A549 (cell line): Measurements from ENCODE around the gene TFF2. TPM values are rescaled to one million over a fixed set of nuclear protein-coding genes. Genes with fewer than 3 reads are reported as not detected.

Experiments
- ATAC-seq, 2 experiments: fragments of 200-7000 bp in 1 of 2; fragments of >200 bp in 1 of 2; cut with Nextera tagmentation in 1 of 2; cut with Tn5 transposase in 1 of 2; 3 replicates each; pipeline versions ENCODE4 v1.8.0 to v1.9.1; 2018 to 2020; ENCODE audit warnings: mild to moderate bottlenecking in 1 of 2, moderate library complexity in 1 of 2
- CTCF ChIA-PET: fragments of 300-600 bp; sonication (Branson Sonifier 250); formaldehyde crosslinking; extraction: SDS; loops from one replicate; lab custom pipeline; 2021; ENCODE audit warnings: antibody characterized with exemption, inconsistent platforms; lab: Yijun Ruan, JAX
- POLR2A ChIA-PET: fragments of 350-600 bp; formaldehyde crosslinking; extraction: SDS; loops from one replicate; lab custom pipeline; 2021; ENCODE audit warnings: antibody characterized with exemption, inconsistent platforms; lab: Yijun Ruan, JAX
- DNase-seq, 2 experiments: peaks; one replicate each; pipeline versions ENCODE4 v3.0.0 to v3.0.0-alpha.2; 2011 to 2016; ENCODE audit warnings: low read depth in 1 of 2, low spot score in 1 of 2
- FAIRE-seq: peaks from 2 replicates; lab custom pipeline; 2011; peaks lifted over from hg19 to GRCh38; lab: Jason Lieb, UNC
- H3K27ac ChIP-seq, 2 experiments: fragments of >200 bp; sonication (Bioruptor Twin); formaldehyde crosslinking; 3 replicates each; pipeline ENCODE4 v1.5.1; 2016 to 2017
- H3K4me1 ChIP-seq: fragments of >200 bp; sonication (Bioruptor Twin); formaldehyde crosslinking; 3 replicates; pipeline ENCODE4 v1.6.1; 2016
- H3K4me2 ChIP-seq: fragments of >200 bp; sonication (Bioruptor Twin); formaldehyde crosslinking; 3 replicates; pipeline ENCODE4 v1.6.1; 2016
- H3K4me3 ChIP-seq: fragments of >200 bp; sonication (Bioruptor Twin); formaldehyde crosslinking; 3 replicates; pipeline ENCODE4 v1.5.1; 2016
- H3K9me3 ChIP-seq: fragments of >200 bp; sonication (Bioruptor Twin); formaldehyde crosslinking; 3 replicates; pipeline ENCODE4 v1.6.1; 2016
- ATOH8 ChIP-seq: fragments of 250-450 bp; sonication (Bioruptor Pico); IDR thresholded peaks from 2 replicates; pipeline ENCODE4 v1.5.0; 2020; ENCODE audit warnings: low read depth, mild to moderate bottlenecking, moderate library complexity
- CBX2 ChIP-seq: fragments of 200-600 bp; sonication (generic); IDR thresholded peaks from 2 replicates; pipeline ENCODE4 v1.6.1; 2016; ENCODE audit warnings: low read depth, mild to moderate bottlenecking, borderline replicate concordance
- CHD4 ChIP-seq: fragments of 200-600 bp; sonication (generic); IDR thresholded peaks from 2 replicates; pipeline ENCODE4 v1.6.1; 2016; ENCODE audit warnings: antibody characterized with exemption, mild to moderate bottlenecking, borderline replicate concordance
- EHF ChIP-seq: fragments of 250-450 bp; sonication (Bioruptor Pico); IDR thresholded peaks from 2 replicates; pipeline ENCODE4 v1.5.0; 2020; ENCODE audit warnings: mild to moderate bottlenecking
- EHMT2 ChIP-seq: fragments of 200-600 bp; sonication (generic); IDR thresholded peaks from 2 replicates; pipeline ENCODE4 v1.6.1; 2016; ENCODE audit warnings: antibody characterized with exemption, low read depth, mild to moderate bottlenecking, moderate library complexity
- GATA3 ChIP-seq: IDR thresholded peaks from 2 replicates; pipeline ENCODE4 v1.6.1; 2012; ENCODE audit warnings: borderline replicate concordance
- HDAC2 ChIP-seq: fragments of 200-600 bp; sonication (generic); IDR thresholded peaks from 2 replicates; pipeline ENCODE4 v1.6.1; 2016
- HMGXB4 ChIP-seq: fragments of 250-450 bp; sonication (Bioruptor Pico); IDR thresholded peaks from 2 replicates; pipeline ENCODE4 v1.5.0; 2021; ENCODE audit warnings: mild to moderate bottlenecking, moderate library complexity, borderline replicate concordance
- HOXB13 ChIP-seq: fragments of 250-450 bp; sonication (Bioruptor Pico); IDR thresholded peaks from 2 replicates; pipeline ENCODE4 v1.5.0; 2020; ENCODE audit warnings: low read depth, mild to moderate bottlenecking, moderate library complexity
- JUN ChIP-seq, 2 experiments: fragments of >200 bp; sonication (Bioruptor Twin); formaldehyde crosslinking; IDR thresholded peaks; 2 replicates in 1 of 2; 3 replicates in 1 of 2; pipeline ENCODE4 v1.6.1; 2016 to 2017
- MAX ChIP-seq: IDR thresholded peaks from 2 replicates; pipeline ENCODE4 v1.6.1; 2012
- MAZ ChIP-seq: fragments of 150-350 bp; IDR thresholded peaks from 2 replicates; pipeline ENCODE4 v1.6.1; 2014; ENCODE audit warnings: antibody characterized with exemption, low read depth, low read length, borderline replicate concordance
- MYC ChIP-seq: IDR thresholded peaks from 2 replicates; pipeline ENCODE4 v1.6.1; 2012; ENCODE audit warnings: mild to moderate bottlenecking, inconsistent platforms, low read length, improper control_type of control experiment, borderline replicate concordance
- NR3C1 ChIP-seq: fragments of >200 bp; sonication (Bioruptor Twin); formaldehyde crosslinking; IDR thresholded peaks from 3 replicates; pipeline ENCODE4 v1.6.1; 2017
- PHF8 ChIP-seq: fragments of 200-600 bp; sonication (generic); IDR thresholded peaks from 2 replicates; pipeline ENCODE4 v1.6.1; 2016; ENCODE audit warnings: low read depth, mild to moderate bottlenecking, antibody characterized with exemption, moderate library complexity, borderline replicate concordance
- POLR2A ChIP-seq: IDR thresholded peaks from 2 replicates; pipeline ENCODE4 v1.6.1; 2012; ENCODE audit warnings: mild to moderate bottlenecking, low read length
- ZC3H11A ChIP-seq: fragments of 450-650 bp; IDR thresholded peaks from 2 replicates; pipeline ENCODE4 v1.6.1; 2014; ENCODE audit warnings: antibody characterized with exemption, mild to moderate bottlenecking
- WGBS: methylation state at CpG from one replicate; pipeline ENCODE4 v1.1.6; 2017; ENCODE audit errors: missing lambda C conversion rate; 5-methylcytosine and 5-hydroxymethylcytosine counted together
- polyA plus RNA-seq, 4 experiments: library from polyadenylated mRNA; depleted of rRNA in 3 of 4; stranded (reverse); fragments of >200 nt; fragmentation: RNase III in 1 of 4; extraction: RNeasy Plus Mini Kit Qiagen cat#74134 plus additional on column Dnase treatment in 1 of 4; gene quantifications; 2 replicates in 3 of 4; 3 replicates in 1 of 4; pipeline ENCODE4 v1.2.3, GENCODE V29; 2011 to 2017
- TF ChIP-seq, protein P1 (sequence below): fragments of >200 bp; sonication (Bioruptor Twin); formaldehyde crosslinking; IDR thresholded peaks from 2 replicates; pipeline ENCODE4 v1.6.1; 2016
- TF ChIP-seq, protein P2 (sequence below): fragments of >200 bp; sonication (Bioruptor Twin); formaldehyde crosslinking; IDR thresholded peaks from 3 replicates; pipeline ENCODE4 v1.5.1; 2016

The TFF2 gene
- polyA plus RNA-seq, 2 of the 4 experiments (the other 2 are of a cell fraction), result not detected

- no peak overlapping the region for H3K27ac ChIP-seq
- no peak for ATAC-seq
- no peak overlapping the region for H3K4me3 ChIP-seq
- TF ChIP-seq CBX2 (no peak), ATOH8 (CRISPR knock-in tag) (no peak)
- TF ChIP-seq, all 56 proteins: peak for 0
- ChIA-PET POLR2A (no interaction called here), CTCF (interaction anchor here (1.4 kb wide), 1 partner anchor 11 kb away, joined by 4 read pairs; no protein-coding TSS in a partner anchor)
- WGBS, result 81% methylated on average over 17 of the region's 17 CpGs
- no peaks in the 10 kb centered on the region for H3K4me1 ChIP-seq
- no peak overlapping the region for H3K4me2 ChIP-seq
- DNase-seq, result no peak
- no peaks in the 10 kb centered on the region for H3K9me3 ChIP-seq
- no peak for FAIRE-seq
Observed at GRCh38 chr21:42392731-42393442, 42.1 kb upstream of the TFF2 start.

- Histone ChIP-seq H3K9me3 (no peaks in the 10 kb centered on the region), H3K4me3 (no peak overlapping the region), H3K27ac (no peak overlapping the region), H3K4me1 (no peaks in the 10 kb centered on the region), H3K4me2 (no peak overlapping the region)
- TF ChIP-seq PHF8 (no peak), HOXB13 (CRISPR knock-in tag) (no peak), MAX (no peak), EHMT2 (no peak), GATA3 (no peak), EHF (no peak), CHD4 (no peak), HDAC2 (no peak), POLR2A (no peak), MYC (no peak), JUN (IDR thresholded peaks at IDR 0.05) (no peak), MAZ (no peak), HMGXB4 (no peak), ATOH8 (CRISPR knock-in tag) (no peak), ZC3H11A (no peak), NR3C1 (no peak)
- TF ChIP-seq, protein P1, sequence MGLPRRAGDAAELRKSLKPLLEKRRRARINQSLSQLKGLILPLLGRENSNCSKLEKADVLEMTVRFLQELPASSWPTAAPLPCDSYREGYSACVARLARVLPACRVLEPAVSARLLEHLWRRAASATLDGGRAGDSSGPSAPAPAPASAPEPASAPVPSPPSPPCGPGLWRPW, result no peak
- TF ChIP-seq, protein P2, sequence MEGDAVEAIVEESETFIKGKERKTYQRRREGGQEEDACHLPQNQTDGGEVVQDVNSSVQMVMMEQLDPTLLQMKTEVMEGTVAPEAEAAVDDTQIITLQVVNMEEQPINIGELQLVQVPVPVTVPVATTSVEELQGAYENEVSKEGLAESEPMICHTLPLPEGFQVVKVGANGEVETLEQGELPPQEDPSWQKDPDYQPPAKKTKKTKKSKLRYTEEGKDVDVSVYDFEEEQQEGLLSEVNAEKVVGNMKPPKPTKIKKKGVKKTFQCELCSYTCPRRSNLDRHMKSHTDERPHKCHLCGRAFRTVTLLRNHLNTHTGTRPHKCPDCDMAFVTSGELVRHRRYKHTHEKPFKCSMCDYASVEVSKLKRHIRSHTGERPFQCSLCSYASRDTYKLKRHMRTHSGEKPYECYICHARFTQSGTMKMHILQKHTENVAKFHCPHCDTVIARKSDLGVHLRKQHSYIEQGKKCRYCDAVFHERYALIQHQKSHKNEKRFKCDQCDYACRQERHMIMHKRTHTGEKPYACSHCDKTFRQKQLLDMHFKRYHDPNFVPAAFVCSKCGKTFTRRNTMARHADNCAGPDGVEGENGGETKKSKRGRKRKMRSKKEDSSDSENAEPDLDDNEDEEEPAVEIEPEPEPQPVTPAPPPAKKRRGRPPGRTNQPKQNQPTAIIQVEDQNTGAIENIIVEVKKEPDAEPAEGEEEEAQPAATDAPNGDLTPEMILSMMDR, result no peak
- DNase-seq, result no peak
- WGBS, result 66% methylated on average over 3 of the region's 5 CpGs
- no peak for FAIRE-seq
- ChIA-PET CTCF (no interaction called here), POLR2A (no interaction called here)
- no peak for ATAC-seq
Observed at GRCh38 chr21:42391297-42391696, 40.5 kb upstream of the TFF2 start.
